Osteoblast (primary cell): ENCODE measurements around the gene ZNF726. TPM values are rescaled to one million over a fixed set of nuclear protein-coding genes. Genes with fewer than 3 reads are reported as not detected.

Experiments
- DNase-seq: peaks from one replicate; pipeline ENCODE4 v3.0.0; 2011; ENCODE audit warnings: low spot score, mixed read lengths; ENCODE audit not compliant: insufficient read length; ENCODE audit errors: missing footprints
- H2AFZ ChIP-seq: 2 replicates; pipeline ENCODE4 v1.6.0; 2011; ENCODE audit warnings: mild to moderate bottlenecking, low read length
- H3K27ac ChIP-seq: 2 replicates; pipeline ENCODE4 v1.5.1; 2011; ENCODE audit warnings: mild to moderate bottlenecking, low read depth, low read length, moderate library complexity
- H3K27me3 ChIP-seq: 2 replicates; pipeline ENCODE4 v1.6.0; 2012; ENCODE audit warnings: mild to moderate bottlenecking, control low read depth, inconsistent platforms, low read length, moderate library complexity; ENCODE audit not compliant: insufficient read depth
- H3K36me3 ChIP-seq: 2 replicates; pipeline ENCODE4 v1.5.1; 2011; ENCODE audit warnings: mild to moderate bottlenecking, low read length, control low read depth, moderate library complexity; ENCODE audit not compliant: insufficient read depth
- H3K4me1 ChIP-seq: 2 replicates; pipeline ENCODE4 v1.5.1; 2011; ENCODE audit warnings: mild to moderate bottlenecking, low read length, control low read depth, moderate library complexity; ENCODE audit not compliant: insufficient read depth
- H3K4me2 ChIP-seq: 2 replicates; pipeline ENCODE4 v1.6.0; 2011; ENCODE audit warnings: mild to moderate bottlenecking, low read length; ENCODE audit not compliant: insufficient read depth
- H3K4me3 ChIP-seq: fragments of 200-600 bp; sonication (generic); 3 replicates; pipeline ENCODE4 v1.5.1; 2012; ENCODE audit warnings: mild to moderate bottlenecking, low read length, inconsistent platforms; ENCODE audit not compliant: insufficient read depth
- H3K79me2 ChIP-seq: 2 replicates; pipeline ENCODE4 v1.6.0; 2012; ENCODE audit warnings: mild to moderate bottlenecking, low read length, control low read depth, inconsistent platforms; ENCODE audit not compliant: insufficient read depth
- H3K9me3 ChIP-seq: 2 replicates; pipeline ENCODE4 v1.5.1; 2011; ENCODE audit warnings: low read depth, low read length, control low read depth
- H4K20me1 ChIP-seq: 2 replicates; pipeline ENCODE4 v1.6.0; 2012; ENCODE audit warnings: mild to moderate bottlenecking, low read length, control low read depth; ENCODE audit not compliant: insufficient read depth
- CTCF ChIP-seq: IDR thresholded peaks from 2 replicates; pipeline ENCODE4 v1.5.1; 2011; ENCODE audit warnings: mild to moderate bottlenecking, low read depth, low read length, moderate library complexity; ENCODE audit errors: extremely low read depth
- total RNA-seq: library from RNA; depleted of rRNA; stranded (reverse); fragments of >200 nt; gene quantifications from 2 replicates; pipeline ENCODE4 v1.2.3, GENCODE V29; 2012

Gene ZNF726
- 1.8 and 2.1 TPM in 2 replicates for total RNA-seq

GRCh38 chr19:23914402-23915286 is at the start of gene ZNF726:
ZNF726 (plus strand) TSS chr19:23914886; CDS start chr19:23914995, 109 bp downstream.
- H3K27me3 ChIP-seq = no peaks in the 10 kb centered on the region

GRCh38 chr19:23867895-23868294 is 46.8 kb upstream of the ZNF726 start:
- H3K36me3 ChIP-seq = no peaks in the 10 kb centered on the region
- H3K4me3 ChIP-seq = no peak overlapping the region
- no peaks in the 10 kb centered on the region for H3K4me1 ChIP-seq
- no peaks in the 10 kb centered on the region for H3K27me3 ChIP-seq
- no peaks in the 10 kb centered on the region for H4K20me1 ChIP-seq
- no peaks in the 10 kb centered on the region for H3K79me2 ChIP-seq
- H2AFZ ChIP-seq = no peak overlapping the region
- H3K4me2 ChIP-seq = no peak overlapping the region
- DNase-seq = no peak
- H3K9me3 ChIP-seq = no peaks in the 10 kb centered on the region
- H3K27ac ChIP-seq = no peak overlapping the region
- no peak for TF ChIP-seq CTCF

More at GRCh38 chr19:23914402-23915286, at the start of gene ZNF726:
- peak within 1 kb of the TSS; percentile 86 for H3K4me2 ChIP-seq
- peak within 1 kb of the TSS; percentile 98 for H2AFZ ChIP-seq
- no peaks in the 10 kb centered on the region for H3K9me3 ChIP-seq
- H4K20me1 ChIP-seq = no peaks in the 10 kb centered on the region
- H3K4me3 ChIP-seq = peak within 1 kb of the TSS; percentile 90
- H3K36me3 ChIP-seq = no peaks in the 10 kb centered on the region
- no peaks in the 10 kb centered on the region for H3K4me1 ChIP-seq
- peak; percentile 87 for DNase-seq
- no peak for TF ChIP-seq CTCF
- H3K27ac ChIP-seq = peak within 1 kb of the TSS; percentile 76
- peaks cover 10% of the 10 kb centered on the region for H3K79me2 ChIP-seq

- H4K20me1 ChIP-seq = no peaks in the 10 kb centered on the region
- no peaks in the 10 kb centered on the region for H3K36me3 ChIP-seq
- H3K4me1 ChIP-seq = no peaks in the 10 kb centered on the region
- H3K27ac ChIP-seq = no peak overlapping the region
- no peak overlapping the region for H2AFZ ChIP-seq
- TF ChIP-seq CTCF = no peak
- H3K27me3 ChIP-seq = no peaks in the 10 kb centered on the region
- no peaks in the 10 kb centered on the region for H3K79me2 ChIP-seq
- DNase-seq = no peak
- no peak overlapping the region for H3K4me3 ChIP-seq
- H3K9me3 ChIP-seq = no peaks in the 10 kb centered on the region
- H3K4me2 ChIP-seq = no peak overlapping the region
These were observed 46.1 kb upstream of the ZNF726 start for GRCh38 chr19:23868630-23869029.

DNA sequence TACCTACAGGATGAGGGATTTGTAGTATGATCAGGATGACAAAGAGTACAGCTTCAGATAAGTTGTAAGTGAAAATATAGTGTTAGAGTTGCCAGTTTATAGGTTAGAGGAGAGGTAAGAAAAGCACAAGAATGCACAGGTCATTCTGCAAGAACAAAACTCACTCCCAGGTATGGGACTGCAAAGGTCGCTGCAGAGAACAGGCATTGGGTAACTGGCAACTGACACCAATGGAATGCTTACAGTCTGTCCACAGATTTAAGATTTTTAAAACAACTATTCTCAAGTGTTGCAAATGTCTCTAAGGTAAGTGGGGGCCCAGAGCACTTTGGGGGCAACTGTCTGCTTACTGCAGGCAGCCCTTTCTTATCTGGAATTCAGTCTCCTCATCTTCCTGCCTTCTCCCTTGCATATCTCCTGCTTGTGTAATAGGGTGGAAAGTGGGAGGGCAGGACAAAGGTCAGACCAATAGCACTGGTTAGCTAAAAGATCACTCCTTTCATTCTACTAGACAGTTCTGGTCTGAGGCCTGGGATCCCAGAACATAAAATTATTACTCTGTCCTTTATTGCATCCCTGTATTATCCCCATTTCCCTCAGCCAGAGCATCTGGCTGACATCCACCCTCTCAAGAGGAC is 42.3 kb upstream of the ZNF726 start:
- no peaks in the 10 kb centered on the region for H3K27me3 ChIP-seq
- no peak overlapping the region for H3K4me2 ChIP-seq
- H2AFZ ChIP-seq = no peak overlapping the region
- no peaks in the 10 kb centered on the region for H3K79me2 ChIP-seq
- no peaks in the 10 kb centered on the region for H3K4me1 ChIP-seq
- no peaks in the 10 kb centered on the region for H4K20me1 ChIP-seq
- H3K4me3 ChIP-seq = no peak overlapping the region
- no peaks in the 10 kb centered on the region for H3K9me3 ChIP-seq
- no peak overlapping the region for H3K27ac ChIP-seq
- H3K36me3 ChIP-seq = no peaks in the 10 kb centered on the region
- DNase-seq = no peak
- TF ChIP-seq CTCF = no peak
